Measurements from ENCODE around the gene UCP2. TPM values are rescaled to one million over a fixed set of nuclear protein-coding genes. Genes with fewer than 3 reads are reported as not detected.

Gene UCP2
- total RNA-seq, 3 donors from 2014 or later (not counting 1 experiment from before 2014, with no cell fraction given), result 463 to 946 (median 562) TPM

DNA sequence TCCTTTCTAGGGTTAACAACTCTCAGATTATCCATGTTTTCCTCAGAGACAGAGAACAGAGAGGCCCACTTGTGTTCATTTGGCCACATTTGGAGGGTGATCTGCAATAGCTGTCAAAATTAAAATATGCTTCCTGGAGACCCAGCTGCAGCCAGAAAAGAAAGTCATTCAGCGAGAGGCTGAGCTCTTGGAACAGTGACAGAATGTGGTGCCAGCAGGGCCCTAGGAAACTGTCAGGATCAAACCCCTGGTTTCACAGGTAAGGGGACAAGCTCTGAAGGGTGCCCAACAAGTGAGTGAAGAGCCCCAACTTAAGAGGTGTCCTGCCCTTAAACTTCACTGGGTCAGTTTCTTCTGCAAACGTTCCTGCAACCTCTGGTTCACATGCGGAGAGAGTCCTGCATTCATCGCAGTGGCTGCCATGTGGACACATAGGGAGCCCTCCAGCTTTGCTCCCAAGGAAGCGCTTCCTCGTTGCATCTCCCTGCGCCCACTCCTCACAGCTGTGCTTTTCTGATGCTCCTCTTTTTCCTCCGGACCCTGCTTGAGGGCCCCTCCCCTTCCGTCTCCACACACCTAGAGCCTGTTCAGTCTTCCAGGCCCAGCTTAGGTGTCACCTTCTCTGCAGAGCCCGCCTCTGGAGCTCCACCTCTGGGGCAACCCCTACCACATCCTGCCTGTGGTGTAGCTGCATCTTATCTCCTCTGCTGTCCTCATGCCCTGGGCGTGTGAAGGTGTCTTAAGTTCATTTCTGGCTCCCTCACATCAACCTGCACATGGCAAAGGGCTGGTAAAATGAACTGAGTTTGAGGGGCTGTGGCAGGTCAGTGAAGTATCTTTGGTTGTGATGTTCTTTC, 22.3 kb upstream of the UCP2 start:
- peak overlapping the region; percentile 76 for H3K27ac ChIP-seq (ENCODE audit: low read length)
- DNase-seq (peak; percentile 70 to 95), ATAC-seq (peak; percentile 93 to 97 (median 93))
- no peaks in the 10 kb centered on the region for H3K9me3 ChIP-seq (ENCODE audit: control insufficient read depth, insufficient read depth, low read length)
- peaks cover 8% of the 10 kb centered on the region for H3K36me3 ChIP-seq (ENCODE audit: control insufficient read depth, insufficient read depth, low read length)
- H3K27me3 Mint-ChIP-seq (ENCODE audit: low read depth in 2 of 2), result no peaks in the 10 kb centered on the region
- intact Hi-C loops (cut with micrococcal nuclease), result loop anchor here (1.0 to 2.0 kb wide), 3 partner anchors 10 to 40 kb away; no protein-coding TSS in a partner anchor
- H3K9me3 Mint-ChIP-seq, result no peaks in the 10 kb centered on the region
- peak overlapping the region; percentile 86 for H3K4me3 Mint-ChIP-seq
- 27% methylated on average over 10 of the region's 11 CpGs for WGBS (ENCODE audit: insufficient coverage)
- TF ChIP-seq, protein P1, sequence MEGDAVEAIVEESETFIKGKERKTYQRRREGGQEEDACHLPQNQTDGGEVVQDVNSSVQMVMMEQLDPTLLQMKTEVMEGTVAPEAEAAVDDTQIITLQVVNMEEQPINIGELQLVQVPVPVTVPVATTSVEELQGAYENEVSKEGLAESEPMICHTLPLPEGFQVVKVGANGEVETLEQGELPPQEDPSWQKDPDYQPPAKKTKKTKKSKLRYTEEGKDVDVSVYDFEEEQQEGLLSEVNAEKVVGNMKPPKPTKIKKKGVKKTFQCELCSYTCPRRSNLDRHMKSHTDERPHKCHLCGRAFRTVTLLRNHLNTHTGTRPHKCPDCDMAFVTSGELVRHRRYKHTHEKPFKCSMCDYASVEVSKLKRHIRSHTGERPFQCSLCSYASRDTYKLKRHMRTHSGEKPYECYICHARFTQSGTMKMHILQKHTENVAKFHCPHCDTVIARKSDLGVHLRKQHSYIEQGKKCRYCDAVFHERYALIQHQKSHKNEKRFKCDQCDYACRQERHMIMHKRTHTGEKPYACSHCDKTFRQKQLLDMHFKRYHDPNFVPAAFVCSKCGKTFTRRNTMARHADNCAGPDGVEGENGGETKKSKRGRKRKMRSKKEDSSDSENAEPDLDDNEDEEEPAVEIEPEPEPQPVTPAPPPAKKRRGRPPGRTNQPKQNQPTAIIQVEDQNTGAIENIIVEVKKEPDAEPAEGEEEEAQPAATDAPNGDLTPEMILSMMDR (IDR thresholded peaks at IDR 0.05), result no peak
- H3K27me3 ChIP-seq (ENCODE audit: control insufficient read depth, insufficient read depth, low read length), result no peaks in the 10 kb centered on the region
- peaks cover 77% of the 10 kb centered on the region for H3K4me1 ChIP-seq (ENCODE audit: control insufficient read depth, insufficient read depth, low read length)
- peaks cover 72 to 81% of the 10 kb centered on the region in 2 donors for H3K4me1 Mint-ChIP-seq
- H3K27ac Mint-ChIP-seq, result peak overlapping the region; percentile 91 to 93
- no peaks in the 10 kb centered on the region for H3K36me3 Mint-ChIP-seq
- H3K4me3 ChIP-seq (ENCODE audit: low read length), result no peak overlapping the region

DNA sequence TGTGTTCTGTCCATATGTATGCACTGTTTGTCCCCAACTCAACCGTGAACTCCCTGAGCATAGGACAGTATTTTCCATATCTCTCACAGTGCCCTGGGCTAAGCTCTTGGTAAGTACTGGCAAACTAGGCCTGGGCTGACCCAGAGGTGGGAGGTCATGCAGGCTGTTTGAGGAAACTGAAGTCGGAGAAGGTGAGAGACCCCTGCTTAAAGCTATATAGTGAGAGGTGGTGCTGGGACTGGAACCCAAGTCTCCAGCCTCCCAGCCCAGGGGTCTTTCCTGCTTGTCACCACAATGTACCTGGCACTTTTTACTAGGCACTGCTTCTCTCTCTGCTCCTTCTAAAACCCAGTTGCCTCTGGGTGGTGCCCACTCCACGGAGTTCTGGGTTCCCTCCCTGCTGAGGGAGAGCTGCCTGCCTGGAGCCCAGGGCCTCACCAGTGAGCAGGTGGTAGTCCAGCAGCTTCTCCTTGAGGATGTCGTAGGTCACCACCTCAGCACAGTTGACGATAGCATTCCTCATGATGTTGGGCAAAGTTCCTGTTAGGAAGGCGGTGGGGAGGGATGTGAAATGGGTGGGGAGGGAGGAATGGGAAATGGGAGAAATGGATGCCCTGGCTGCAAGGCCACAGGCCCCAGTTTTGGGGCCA, 21.5 kb upstream of the UCP2 start:
- Histone ChIP-seq H3K4me1 (ENCODE audit: control insufficient read depth, insufficient read depth, low read length) (peaks cover 75% of the 10 kb centered on the region), H3K27me3 (ENCODE audit: control insufficient read depth, insufficient read depth, low read length) (no peaks in the 10 kb centered on the region), H3K9me3 (ENCODE audit: control insufficient read depth, insufficient read depth, low read length) (no peaks in the 10 kb centered on the region), H3K4me3 (ENCODE audit: low read length) (no peak overlapping the region), H3K27ac (ENCODE audit: low read length) (peak overlapping the region; percentile 76), H3K36me3 (ENCODE audit: control insufficient read depth, insufficient read depth, low read length) (peaks cover 8% of the 10 kb centered on the region)
- Mint-ChIP-seq H3K27ac (peak overlapping the region; percentile 91 to 93), H3K9me3 (no peaks in the 10 kb centered on the region), H3K36me3 (no peaks in the 10 kb centered on the region), H3K27me3 (ENCODE audit: low read depth in 2 of 2) (no peaks in the 10 kb centered on the region), H3K4me1 (peaks cover 75 to 84% of the 10 kb centered on the region in 2 donors), H3K4me3 (no peak overlapping the region)
- no peak for ATAC-seq
- 87% methylated on average over 6 of the region's 6 CpGs for WGBS (ENCODE audit: insufficient coverage)
- intact Hi-C loops (cut with micrococcal nuclease), result loop anchor here (2.0 kb wide), 1 partner anchor 39 kb away; no protein-coding TSS in a partner anchor
- TF ChIP-seq, protein P1 (IDR thresholded peaks at IDR 0.05), result no peak
- DNase-seq, result peak in 1 of 2 donors; percentile 5

DNA sequence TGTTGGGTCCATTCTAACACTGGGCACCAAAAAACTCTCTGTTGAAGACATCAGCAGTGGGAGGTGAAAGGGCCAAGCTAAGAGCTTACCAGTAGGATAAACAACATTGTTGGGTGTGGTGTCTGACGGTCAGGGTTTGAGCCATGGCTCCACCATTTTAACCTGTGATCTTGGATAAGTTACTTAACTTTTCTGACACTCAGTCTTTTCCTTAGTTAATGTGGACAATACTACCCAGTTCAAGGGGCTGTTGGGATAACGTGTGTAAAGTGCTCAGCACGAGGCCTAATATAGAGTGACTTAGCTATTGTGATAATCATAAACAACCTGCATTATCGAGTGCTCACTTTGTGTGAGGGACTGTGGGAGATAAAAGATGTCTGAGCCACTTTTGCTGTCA, 20.2 kb upstream of the UCP2 start:
- Mint-ChIP-seq H3K4me3 (peak overlapping the region; percentile 43), H3K4me1 (peaks cover 68 to 79% of the 10 kb centered on the region in 2 donors), H3K9me3 (no peaks in the 10 kb centered on the region), H3K36me3 (no peaks in the 10 kb centered on the region), H3K27me3 (ENCODE audit: low read depth in 2 of 2) (no peaks in the 10 kb centered on the region), H3K27ac (peak overlapping the region; percentile 91 to 93)
- TF ChIP-seq, protein P1 (IDR thresholded peaks at IDR 0.05), result no peak
- H3K4me1 ChIP-seq (ENCODE audit: control insufficient read depth, insufficient read depth, low read length), result peaks cover 65% of the 10 kb centered on the region
- H3K27me3 ChIP-seq (ENCODE audit: control insufficient read depth, insufficient read depth, low read length), result no peaks in the 10 kb centered on the region
- H3K36me3 ChIP-seq (ENCODE audit: control insufficient read depth, insufficient read depth, low read length), result peaks cover 8% of the 10 kb centered on the region
- ATAC-seq (no peak), DNase-seq (no peak)
- no peak overlapping the region for H3K4me3 ChIP-seq (ENCODE audit: low read length)
- no peaks in the 10 kb centered on the region for H3K9me3 ChIP-seq (ENCODE audit: control insufficient read depth, insufficient read depth, low read length)
- H3K27ac ChIP-seq (ENCODE audit: low read length), result peak overlapping the region; percentile 9
- WGBS (ENCODE audit: insufficient coverage), result 96% methylated on average over 4 of the region's 4 CpGs
- intact Hi-C loops (cut with micrococcal nuclease), result no loop called here

Measured in natural killer cell (primary cell).